ENCODE measurements around the gene CAMK2A. TPM values are rescaled to one million over a fixed set of nuclear protein-coding genes. Genes with fewer than 3 reads are reported as not detected.

The CAMK2A gene
- total RNA-seq, 3 donors from 2014 or later (not counting 1 experiment from before 2014, with no cell fraction given) = 0.38 TPM; not detected in 2

DNA sequence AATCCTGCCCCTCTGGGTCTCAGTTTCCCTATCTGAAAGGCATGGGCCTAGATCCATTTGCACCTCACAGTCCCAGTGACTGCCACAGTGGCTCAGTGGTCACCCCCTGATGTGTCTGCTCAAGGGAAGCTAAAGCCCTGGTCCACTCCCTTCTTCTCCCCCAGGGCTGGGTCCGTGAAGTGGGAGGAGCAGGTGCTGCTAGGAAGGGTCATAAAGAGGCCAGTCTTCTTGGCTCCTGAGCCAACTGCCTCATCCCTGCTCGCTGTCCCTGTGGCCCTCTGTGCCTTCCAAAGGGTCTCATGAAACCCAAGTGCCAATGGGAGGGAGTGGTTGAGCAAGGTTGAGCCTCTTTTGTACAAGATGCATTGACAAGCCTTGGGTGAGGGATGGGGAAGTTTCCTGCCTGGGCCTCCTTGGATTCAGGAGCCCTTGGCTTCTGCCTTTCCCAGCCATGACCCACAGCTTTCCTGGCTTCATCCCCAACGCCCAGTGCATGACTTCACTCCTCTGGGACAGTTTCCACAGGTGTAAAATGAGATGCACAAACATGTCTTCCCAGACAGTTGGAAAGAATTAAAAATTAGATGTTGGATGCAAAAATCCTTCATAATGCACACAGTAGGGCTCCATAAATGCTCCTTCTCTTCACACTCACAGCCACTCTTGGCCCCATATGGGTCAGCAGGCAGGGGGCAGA lies 101.3 kb downstream of the CAMK2A start:
- H3K4me1 Mint-ChIP-seq = no peaks in the 10 kb centered on the region
- Histone ChIP-seq H3K4me1 (ENCODE audit: control insufficient read depth, insufficient read depth, low read length) (no peaks in the 10 kb centered on the region), H3K36me3 (ENCODE audit: control insufficient read depth, insufficient read depth, low read length) (no peaks in the 10 kb centered on the region), H3K27me3 (ENCODE audit: control insufficient read depth, insufficient read depth, low read length) (peaks cover 11% of the 10 kb centered on the region), H3K27ac (ENCODE audit: low read length) (no peak overlapping the region), H3K9me3 (ENCODE audit: control insufficient read depth, insufficient read depth, low read length) (no peaks in the 10 kb centered on the region), H3K4me3 (ENCODE audit: low read length) (no peak overlapping the region)
- no peak overlapping the region for H3K27ac Mint-ChIP-seq
- DNase-seq (no peak), ATAC-seq (no peak)
- H3K4me3 Mint-ChIP-seq = no peak overlapping the region
- H3K9me3 Mint-ChIP-seq = no peaks in the 10 kb centered on the region
- no peaks in the 10 kb centered on the region for H3K36me3 Mint-ChIP-seq
- 74% methylated on average over 3 of the region's 3 CpGs for WGBS (ENCODE audit: insufficient coverage)
- TF ChIP-seq, protein P1, sequence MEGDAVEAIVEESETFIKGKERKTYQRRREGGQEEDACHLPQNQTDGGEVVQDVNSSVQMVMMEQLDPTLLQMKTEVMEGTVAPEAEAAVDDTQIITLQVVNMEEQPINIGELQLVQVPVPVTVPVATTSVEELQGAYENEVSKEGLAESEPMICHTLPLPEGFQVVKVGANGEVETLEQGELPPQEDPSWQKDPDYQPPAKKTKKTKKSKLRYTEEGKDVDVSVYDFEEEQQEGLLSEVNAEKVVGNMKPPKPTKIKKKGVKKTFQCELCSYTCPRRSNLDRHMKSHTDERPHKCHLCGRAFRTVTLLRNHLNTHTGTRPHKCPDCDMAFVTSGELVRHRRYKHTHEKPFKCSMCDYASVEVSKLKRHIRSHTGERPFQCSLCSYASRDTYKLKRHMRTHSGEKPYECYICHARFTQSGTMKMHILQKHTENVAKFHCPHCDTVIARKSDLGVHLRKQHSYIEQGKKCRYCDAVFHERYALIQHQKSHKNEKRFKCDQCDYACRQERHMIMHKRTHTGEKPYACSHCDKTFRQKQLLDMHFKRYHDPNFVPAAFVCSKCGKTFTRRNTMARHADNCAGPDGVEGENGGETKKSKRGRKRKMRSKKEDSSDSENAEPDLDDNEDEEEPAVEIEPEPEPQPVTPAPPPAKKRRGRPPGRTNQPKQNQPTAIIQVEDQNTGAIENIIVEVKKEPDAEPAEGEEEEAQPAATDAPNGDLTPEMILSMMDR (IDR thresholded peaks at IDR 0.05) = no peak
- peaks cover 21 to 40% of the 10 kb centered on the region in 2 donors for H3K27me3 Mint-ChIP-seq (ENCODE audit: low read depth in 2 of 2)
- intact Hi-C loops (cut with micrococcal nuclease) = no loop called here

DNA sequence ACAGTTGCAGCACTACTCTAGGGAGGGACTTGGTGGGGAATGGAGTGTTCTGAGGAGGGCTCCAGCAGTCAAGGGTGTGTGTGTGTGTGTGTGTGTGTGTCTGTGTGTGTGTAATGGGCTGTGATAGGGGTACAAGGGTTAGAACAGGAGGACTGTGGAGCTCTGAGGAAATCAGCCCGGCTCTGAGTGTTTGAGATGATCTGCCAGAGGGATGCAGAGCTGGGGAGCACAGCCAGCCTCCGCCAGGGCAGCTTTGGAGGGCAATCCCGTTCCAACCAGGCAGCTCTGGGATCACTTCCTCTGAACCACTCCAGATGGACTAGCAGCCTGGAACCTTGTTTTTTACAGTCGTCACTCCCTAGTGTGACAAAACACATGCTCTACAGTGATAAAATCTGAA lies 102.7 kb downstream of the CAMK2A start:
- WGBS (ENCODE audit: insufficient coverage) = 80% methylated on average over 4 of the region's 4 CpGs
- no peaks in the 10 kb centered on the region for H3K36me3 Mint-ChIP-seq
- Histone ChIP-seq H3K36me3 (ENCODE audit: control insufficient read depth, insufficient read depth, low read length) (no peaks in the 10 kb centered on the region), H3K27ac (ENCODE audit: low read length) (no peak overlapping the region), H3K4me3 (ENCODE audit: low read length) (no peak overlapping the region), H3K27me3 (ENCODE audit: control insufficient read depth, insufficient read depth, low read length) (peaks cover 11% of the 10 kb centered on the region), H3K4me1 (ENCODE audit: control insufficient read depth, insufficient read depth, low read length) (no peaks in the 10 kb centered on the region), H3K9me3 (ENCODE audit: control insufficient read depth, insufficient read depth, low read length) (no peaks in the 10 kb centered on the region)
- ATAC-seq = no peak
- no peaks in the 10 kb centered on the region for H3K9me3 Mint-ChIP-seq
- H3K4me1 Mint-ChIP-seq = no peaks in the 10 kb centered on the region
- no peak overlapping the region for H3K27ac Mint-ChIP-seq
- DNase-seq = no peak
- H3K27me3 Mint-ChIP-seq (ENCODE audit: low read depth in 2 of 2) = peaks cover 23 to 31% of the 10 kb centered on the region in 2 donors
- TF ChIP-seq, protein P1 (IDR thresholded peaks at IDR 0.05) = no peak
- intact Hi-C loops (cut with micrococcal nuclease) = no loop called here
- H3K4me3 Mint-ChIP-seq = no peak overlapping the region

DNA sequence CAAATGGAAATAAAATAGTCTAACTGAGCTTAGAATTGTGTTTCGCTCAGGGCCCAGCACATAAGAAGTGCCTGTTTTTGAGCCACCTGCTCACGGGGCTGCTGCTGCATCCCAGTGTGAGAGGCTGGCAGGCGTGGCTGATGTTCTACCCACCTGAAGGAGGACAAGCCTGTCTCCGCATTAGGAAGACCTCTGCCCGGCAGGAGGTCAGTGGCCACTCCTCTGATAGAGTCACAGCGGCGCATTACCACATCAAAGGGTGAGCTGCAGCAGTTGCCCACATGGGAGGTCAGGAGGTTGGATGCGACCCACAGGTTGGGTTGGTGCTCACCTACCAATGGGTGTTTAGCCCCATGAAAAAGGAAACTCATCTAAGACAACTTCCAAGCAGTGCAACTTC lies 103.4 kb downstream of the CAMK2A start:
- Mint-ChIP-seq H3K36me3 (no peaks in the 10 kb centered on the region), H3K27ac (no peak overlapping the region), H3K9me3 (no peaks in the 10 kb centered on the region), H3K4me1 (no peaks in the 10 kb centered on the region), H3K4me3 (no peak overlapping the region), H3K27me3 (ENCODE audit: low read depth in 2 of 2) (peaks cover 26 to 28% of the 10 kb centered on the region in 2 donors)
- Histone ChIP-seq H3K27me3 (ENCODE audit: control insufficient read depth, insufficient read depth, low read length) (peaks cover 11% of the 10 kb centered on the region), H3K36me3 (ENCODE audit: control insufficient read depth, insufficient read depth, low read length) (no peaks in the 10 kb centered on the region), H3K9me3 (ENCODE audit: control insufficient read depth, insufficient read depth, low read length) (no peaks in the 10 kb centered on the region), H3K27ac (ENCODE audit: low read length) (no peak overlapping the region), H3K4me1 (ENCODE audit: control insufficient read depth, insufficient read depth, low read length) (no peaks in the 10 kb centered on the region), H3K4me3 (ENCODE audit: low read length) (no peak overlapping the region)
- 84% methylated on average over 8 of the region's 8 CpGs for WGBS (ENCODE audit: insufficient coverage)
- no peak for ATAC-seq
- TF ChIP-seq, protein P1 (IDR thresholded peaks at IDR 0.05) = no peak
- intact Hi-C loops (cut with micrococcal nuclease) = no loop called here
- DNase-seq = no peak
